SK-N-SH treated with all-trans-retinoic acid at 6 μM for 48 hours (cell line): Measurements from ENCODE around the gene PRR33.

ENCODE experiments used
- ARNTL ChIP-seq: fragments of 450-650 bp; formaldehyde crosslinking; IDR thresholded peaks from 2 replicates; pipeline ENCODE4 v1.5.0; 2020; ENCODE audit warnings: low read depth, mild to moderate bottlenecking, moderate library complexity, borderline replicate concordance
- CSDC2 ChIP-seq: fragments of 250-450 bp; sonication (Bioruptor Pico); IDR thresholded peaks from 2 replicates; pipeline ENCODE4 v1.5.0; 2020; ENCODE audit warnings: mild to moderate bottlenecking, moderate library complexity
- GLIS3 ChIP-seq: fragments of 250-450 bp; sonication (Bioruptor Pico); IDR thresholded peaks from 2 replicates; pipeline ENCODE4 v1.5.0; 2020; ENCODE audit warnings: mild to moderate bottlenecking, moderate library complexity
- RARB ChIP-seq: fragments of 250-450 bp; sonication (Bioruptor Pico); IDR thresholded peaks from 2 replicates; pipeline ENCODE4 v1.8.0; 2021; ENCODE audit warnings: mild to moderate bottlenecking, moderate library complexity
- ZFP3 ChIP-seq: fragments of 250-450 bp; sonication (Bioruptor Pico); IDR thresholded peaks from 2 replicates; pipeline ENCODE4 v1.5.0; 2020; ENCODE audit warnings: mild to moderate bottlenecking, moderate library complexity

- TF ChIP-seq CSDC2 (CRISPR knock-in tag), result no peak
- no peak for TF ChIP-seq ARNTL
- no peak for TF ChIP-seq ZFP3 (CRISPR knock-in tag)
- no peak for TF ChIP-seq RARB (CRISPR knock-in tag)
- no peak for TF ChIP-seq GLIS3
These were observed 44.5 kb upstream of the PRR33 start for GRCh38 chr11:1936072-1936780.
